Activated CD4-positive, alpha-beta T cell treated with anti-CD3 and anti-CD28 coated beads for 4 hours (primary cell): ENCODE results near the gene CEP131.

ENCODE experiments used
- DNase-seq, 2 donors: peaks; one replicate each; pipeline ENCODE4 v3.0.0-alpha.2; 2020

CEP131 gene

DNA sequence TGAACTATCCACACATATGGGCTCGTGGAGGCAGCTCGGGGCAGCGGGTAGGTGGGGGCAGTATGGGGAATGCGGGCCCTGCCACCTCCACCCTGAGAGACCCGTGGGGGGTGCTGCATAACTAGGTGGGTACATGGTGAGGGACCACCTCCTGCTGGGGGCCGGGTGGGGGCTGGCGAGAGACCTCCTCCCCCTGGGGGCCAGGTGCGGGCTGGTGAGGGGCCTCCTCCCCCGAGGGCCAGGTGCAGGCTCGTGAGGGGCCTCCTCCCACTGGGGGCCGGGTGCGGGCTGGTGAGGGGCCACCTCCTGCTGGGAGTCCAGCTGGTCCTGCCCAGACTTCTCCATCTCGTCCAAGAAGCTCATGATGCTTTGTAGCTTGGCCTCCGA, 25.4 kb downstream of the CEP131 start:
- no peak for DNase-seq

DNA sequence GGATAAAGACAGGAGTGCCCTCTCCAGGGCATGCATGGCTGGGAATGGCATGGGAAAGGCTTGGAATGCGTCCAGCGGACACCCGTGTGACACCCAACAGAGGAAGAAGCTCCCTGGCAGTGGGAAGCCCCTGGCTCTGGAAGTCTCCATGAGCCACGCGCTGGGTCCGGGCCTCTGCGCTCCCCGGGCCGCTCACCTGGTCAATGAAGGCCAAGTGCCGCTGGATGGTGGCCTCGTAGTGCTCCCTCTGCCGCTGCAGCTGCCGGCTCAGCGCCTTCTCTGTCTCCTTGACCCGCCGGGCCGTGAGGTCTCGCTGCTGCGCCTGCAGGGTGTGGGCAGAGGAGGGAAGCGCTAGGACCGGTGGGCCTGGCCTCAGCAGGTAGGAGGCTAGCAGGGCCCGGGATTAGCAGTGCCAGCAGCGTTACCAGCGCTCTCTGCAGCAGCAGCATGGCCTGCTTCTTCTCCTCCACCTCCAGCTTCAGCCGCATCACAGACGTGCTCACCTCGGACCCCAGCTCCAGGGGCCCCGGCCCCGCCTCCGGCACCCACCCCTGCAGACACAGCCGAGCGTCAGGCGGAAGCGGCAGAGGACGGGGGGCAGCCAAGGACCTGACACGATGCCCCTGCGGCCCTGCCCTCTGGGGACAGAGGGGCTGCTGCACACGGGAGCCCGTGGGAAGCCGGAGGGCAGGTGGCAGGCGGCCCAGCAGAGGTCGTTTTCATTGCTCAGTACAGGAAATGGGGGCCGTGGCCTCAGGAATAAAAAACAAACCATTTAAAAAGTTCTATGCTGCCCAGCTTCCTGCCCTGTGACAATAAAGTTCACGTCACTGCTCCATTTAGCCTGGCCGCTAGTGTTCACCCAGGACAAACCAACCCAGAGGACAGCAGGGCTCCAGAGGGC, 26.0 kb downstream of the CEP131 start:
- no peak for DNase-seq

DNA sequence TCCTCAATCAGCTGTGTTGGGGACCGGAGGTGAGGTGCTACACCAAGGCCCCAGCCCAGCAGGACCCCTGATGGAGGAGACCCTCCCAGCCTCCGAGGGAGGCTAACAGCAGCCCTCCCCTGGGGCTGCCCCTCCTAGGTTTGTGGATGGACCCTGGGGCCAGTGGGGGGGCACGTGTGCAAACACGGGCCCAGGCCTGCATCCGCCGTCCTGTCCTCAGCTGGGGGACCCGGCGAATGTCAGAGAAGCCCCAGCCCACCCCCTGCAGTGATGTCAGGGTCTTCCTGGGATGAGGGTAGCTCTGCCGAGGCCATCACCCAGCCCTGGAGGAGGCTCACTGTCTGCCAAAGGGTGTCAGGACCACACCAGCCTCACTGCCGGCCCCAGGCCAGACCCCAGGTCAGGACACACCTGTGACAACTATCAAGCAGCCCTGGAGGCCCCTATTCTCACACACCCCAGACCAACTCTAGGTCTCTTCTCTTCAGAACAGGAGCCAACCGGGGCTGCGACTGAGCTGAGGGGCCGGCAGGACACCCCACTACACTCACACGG, 26.7 kb downstream of the CEP131 start:
- DNase-seq: no peak

DNA sequence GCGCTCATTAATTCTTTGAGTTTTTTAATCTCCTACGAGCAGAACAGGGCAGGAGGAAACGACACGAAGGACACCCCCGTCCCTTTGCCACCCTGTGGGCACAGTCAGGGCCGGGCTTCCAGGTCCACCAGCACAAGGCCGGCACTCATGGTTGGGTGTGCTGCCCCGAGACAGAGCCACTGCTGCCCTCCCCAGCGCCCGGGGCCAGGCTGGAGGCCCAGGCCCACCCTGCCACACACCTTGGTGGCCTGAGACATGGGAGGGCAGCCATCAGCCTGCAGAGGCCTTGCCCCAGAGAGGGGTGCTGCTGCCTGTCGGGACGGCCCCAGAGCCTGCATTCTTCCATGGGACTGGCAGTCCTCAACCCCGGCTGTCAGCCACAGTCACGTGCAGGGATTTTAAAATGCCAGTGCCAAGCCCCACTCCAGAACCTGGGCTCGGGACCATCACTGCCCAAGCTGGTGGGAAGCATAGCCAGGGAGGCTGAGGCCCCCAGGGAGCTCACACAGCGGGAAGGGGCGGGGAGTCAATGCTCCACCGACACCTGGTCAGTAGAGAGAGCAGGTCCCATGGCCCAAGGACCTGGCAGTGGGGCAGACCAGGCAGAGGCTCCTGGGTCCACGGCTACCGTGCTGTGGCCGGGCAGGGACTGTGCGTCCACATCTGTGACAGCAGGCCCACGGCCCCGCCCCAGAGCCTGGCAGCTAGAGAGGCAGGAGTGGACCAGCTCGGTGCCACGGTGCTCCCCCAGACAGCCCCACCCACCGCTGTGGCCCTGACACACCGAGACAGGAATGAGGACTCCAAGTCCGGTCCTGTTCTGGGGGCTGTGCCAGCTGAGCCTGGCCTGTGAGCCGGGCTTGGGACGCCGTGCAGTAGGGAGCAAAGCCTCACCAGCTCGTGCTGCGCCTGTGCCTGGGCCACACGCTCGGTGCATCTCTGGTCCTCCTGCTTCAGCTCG, 27.5 kb downstream of the CEP131 start:
- no peak for DNase-seq

DNA sequence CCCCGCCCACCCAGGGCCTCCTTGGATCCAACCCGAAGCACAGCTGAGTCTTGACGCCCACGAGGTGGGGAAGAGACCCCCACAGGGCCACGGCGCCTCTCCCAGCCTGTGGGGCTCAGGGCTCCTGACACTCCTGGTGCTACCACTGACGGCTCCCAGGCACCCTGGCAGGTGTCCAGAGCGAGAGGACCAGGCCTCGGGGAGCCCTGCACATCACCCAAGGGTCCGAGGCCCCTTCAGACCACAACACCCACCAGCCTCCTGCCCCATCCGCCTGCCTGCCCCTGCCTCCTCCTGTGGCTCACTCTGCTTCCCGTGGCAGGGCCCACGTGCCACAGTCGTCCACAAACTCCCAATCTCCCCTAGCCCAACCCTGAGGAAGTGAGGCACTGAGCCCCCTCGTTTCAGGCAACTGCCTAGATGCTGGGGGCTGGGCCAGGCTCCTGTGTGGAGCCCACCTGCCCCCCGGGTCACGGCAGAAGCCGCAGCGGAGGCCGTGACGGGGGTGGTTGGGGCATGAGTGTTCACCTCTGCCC, 28.5 kb downstream of the CEP131 start:
- DNase-seq: no peak

DNA sequence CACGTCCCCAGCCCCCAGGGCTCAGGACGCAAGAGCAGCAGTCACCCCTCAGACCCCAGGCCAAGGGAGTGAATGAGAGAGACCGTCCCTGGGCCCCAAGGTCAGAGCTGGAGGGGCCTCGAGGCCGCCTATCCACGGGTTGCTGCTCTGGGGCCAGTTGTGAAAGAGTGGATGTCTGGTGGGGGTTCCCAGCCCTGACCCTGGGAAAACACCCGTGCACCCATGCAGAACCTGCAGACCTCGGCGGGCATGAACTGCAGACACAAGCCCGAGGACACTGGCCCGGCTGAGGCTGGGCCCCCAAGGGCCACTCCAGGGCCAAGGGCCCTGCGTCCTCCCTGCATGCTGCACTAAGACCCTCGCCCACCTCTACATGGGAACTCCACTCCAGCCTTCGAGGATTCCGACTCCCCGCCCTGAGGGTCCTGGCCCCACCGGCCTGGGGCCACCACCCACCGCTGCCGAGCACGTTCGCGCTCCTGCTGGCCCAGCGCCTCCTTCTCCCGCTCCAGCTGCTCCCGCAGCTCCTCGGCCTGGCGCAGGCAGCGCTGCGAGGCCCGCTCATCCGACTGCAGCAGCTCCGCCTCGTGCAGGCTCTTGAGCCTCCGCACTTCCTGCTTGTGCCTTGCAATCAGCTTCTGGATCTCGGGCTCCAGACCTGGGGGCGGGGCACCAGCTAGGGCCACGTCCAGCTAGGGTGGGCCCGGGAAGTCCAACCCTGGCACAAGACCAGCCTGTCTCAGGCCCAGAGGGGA, 29.1 kb downstream of the CEP131 start:
- no peak for DNase-seq

DNA sequence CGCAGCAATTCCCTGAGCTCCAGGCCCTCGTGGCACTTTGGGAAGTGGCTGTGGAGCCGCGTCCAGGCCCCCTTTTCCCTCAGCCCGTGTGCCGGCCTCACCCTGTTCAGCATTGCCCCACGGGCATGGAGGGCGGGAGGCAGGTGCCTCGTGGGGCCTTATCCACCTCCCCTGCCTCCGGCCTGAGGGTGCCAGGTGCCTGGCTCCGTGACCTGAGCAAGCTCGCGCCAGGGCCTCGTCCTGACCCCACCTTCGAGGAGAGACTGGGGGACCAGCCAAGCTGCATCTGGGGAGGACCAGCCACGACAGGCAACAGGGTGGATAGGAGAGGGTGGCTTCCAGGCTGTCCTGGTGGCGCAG, 29.7 kb downstream of the CEP131 start:
- no peak for DNase-seq

DNA sequence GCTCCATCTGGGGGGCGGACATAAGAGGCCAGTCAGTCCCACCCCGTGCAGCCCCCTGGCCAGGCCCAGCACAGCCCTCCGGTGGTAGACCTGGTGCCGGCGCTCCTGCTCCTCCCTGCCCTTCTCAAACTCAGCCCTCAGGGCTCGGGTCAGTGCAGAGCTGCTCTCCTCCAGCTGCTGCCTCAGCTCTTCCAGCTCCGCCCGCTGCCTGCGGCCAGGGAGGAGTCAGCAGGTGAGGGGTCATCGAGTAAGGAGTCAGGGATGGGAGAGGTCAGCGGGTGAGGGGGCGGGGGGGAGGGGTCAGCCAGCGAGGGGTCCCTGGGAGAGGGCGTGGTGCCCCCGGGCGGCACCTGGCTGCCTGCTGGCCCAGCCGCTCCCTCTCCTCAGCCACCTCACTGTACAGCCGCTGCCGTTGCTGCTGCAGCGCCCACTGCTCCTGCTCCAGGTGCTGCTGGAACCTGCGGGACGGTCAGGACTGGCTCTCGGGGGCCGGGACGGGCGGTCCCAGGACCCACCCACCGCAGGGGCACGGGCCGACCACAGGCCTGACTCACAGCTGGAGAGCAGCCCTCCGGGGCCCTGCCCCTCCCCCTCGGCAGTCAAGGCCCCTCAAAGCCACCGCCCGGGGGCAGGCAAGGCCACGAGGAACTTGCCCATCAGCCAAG, 30.2 kb downstream of the CEP131 start:
- no peak for DNase-seq

DNA sequence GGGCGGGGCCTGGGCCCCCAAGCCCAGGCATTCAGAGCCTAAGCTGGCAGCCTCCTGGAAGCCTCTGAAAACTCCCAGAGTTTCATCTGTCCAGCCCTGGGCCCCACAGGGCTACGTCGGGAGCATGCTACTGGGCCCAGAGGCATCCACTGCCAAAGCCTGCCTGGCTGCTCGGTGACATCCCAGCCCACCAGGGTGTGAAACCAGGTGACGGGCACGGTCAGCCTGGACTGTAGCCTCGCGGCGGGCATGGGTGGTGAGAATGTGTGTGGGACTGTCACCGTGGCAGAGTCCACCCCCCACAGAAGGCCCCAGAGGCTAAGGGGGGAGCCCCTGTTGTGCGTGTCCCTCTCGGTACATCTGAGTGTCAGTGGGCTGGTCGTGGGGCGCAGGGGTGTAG, 31.1 kb downstream of the CEP131 start:
- DNase-seq: no peak

DNA sequence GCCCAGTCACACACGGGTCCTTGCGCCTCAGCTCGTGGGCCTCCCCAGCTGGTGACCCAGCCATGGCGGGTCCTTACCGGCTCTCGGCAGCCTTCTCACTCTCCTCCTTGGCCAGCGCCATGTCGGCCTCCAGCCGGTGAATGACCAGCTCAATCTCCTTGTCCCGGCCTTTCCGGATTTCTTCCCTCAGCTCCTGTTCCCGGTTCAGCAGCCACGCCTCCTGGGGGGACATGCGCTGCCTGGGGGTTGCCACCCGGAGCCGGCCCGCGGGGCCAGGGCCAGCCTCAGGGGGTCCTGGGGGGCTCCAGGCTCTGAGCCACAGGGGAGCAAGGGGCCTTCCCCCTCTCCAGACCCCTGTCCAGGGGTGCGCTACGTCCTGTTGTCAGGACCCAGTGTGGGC, 31.6 kb downstream of the CEP131 start:
- DNase-seq: no peak

DNA sequence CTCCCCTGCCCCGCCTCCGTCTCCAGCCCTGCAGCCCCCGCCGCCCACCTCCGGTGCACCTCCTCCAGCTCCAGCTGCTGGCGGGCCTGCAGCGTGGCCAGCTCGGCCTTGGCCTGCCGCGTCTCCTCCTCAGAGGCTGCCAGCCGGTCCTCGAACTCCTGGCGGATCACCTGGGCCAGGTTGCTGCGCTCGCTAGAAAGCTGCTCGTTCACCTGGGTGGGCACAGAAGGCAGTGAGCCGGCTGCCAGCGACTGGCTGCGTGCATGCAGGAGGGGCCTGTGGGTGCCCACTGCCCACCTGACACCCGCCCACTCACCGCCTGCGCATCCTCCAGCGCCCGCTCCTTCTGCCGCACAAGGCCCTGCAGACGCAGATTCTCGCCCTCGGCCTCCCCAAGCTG, 32.2 kb downstream of the CEP131 start:
- DNase-seq: no peak

DNA sequence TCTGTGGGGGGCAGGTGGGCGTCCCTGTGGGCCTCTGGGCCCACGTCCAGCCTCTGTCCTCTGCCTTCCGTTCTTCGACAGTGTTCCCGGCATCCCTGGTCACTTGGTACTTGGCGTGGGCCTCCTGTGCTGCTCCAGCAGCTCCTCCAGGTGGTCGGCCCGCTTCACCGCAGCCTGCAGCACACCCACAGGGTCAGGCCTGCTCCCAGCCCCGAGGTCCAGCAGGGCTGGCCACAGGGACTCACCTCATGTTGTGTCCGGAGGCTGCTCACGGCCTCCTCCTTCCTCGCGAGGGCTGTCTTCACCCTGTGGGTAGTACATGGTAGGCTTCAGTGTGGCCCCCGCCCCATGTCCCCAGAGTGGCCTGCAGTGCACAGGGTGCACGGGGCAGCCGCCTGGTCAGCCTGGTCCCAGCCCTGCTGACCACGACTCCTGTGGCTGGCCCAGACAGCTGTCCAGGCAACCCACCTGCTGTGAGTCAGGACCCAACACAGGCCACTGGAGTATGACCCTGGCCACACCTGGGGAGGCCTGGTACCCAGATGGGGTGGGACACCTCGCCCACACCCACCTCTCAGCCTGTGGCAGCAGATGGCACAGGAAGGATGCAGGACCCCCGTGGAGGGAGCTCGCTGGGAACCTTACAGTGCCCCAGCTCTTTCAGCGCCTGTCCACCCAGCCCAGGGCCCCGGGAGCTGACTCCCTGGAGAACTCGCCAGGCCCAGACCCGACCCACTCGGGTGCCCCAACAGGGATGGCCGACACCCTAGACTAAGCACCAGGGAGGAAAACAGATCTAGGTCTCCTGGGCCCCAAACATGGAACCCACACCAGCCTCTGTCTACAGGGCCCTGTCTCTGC, 32.9 kb downstream of the CEP131 start:
- no peak for DNase-seq

DNA sequence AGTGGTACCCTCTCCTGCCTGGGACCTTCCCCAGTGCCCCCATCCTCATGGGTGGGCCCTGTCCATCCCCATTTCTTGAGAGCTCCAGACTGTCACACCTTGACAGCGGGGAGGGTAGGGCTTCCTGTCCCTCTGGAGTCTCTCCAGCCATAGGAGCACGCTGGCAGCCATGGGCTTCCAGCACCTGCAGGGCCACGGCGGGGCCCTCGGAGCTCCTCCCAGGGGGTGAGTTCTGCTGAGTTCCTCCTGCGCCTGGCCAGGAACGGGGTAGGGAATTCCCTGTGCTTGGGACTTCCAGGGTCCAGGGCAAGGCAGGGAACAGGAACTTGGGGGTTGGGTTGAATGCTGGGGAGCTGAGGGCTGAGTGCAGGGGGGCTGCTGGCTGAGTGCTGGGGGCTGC, 33.7 kb downstream of the CEP131 start:
- DNase-seq: no peak

DNA sequence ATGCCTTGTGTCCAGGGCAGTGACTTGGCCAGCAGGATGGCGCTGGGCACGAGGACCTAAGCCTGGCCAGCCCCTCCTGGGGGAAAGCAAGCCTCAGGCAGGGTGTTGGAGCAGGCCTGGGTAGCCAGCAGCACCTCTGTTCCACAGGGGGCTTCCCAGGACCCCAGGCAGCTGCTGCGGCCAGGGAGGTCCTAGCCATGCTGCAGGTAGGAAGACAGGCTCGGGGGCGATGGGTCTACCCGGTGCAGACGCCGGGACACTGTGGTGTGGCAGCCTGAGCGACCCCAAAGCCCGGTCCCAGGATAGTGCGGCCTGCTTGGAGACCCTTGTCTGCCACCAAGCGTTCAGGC, 34.3 kb downstream of the CEP131 start:
- DNase-seq: no peak

DNA sequence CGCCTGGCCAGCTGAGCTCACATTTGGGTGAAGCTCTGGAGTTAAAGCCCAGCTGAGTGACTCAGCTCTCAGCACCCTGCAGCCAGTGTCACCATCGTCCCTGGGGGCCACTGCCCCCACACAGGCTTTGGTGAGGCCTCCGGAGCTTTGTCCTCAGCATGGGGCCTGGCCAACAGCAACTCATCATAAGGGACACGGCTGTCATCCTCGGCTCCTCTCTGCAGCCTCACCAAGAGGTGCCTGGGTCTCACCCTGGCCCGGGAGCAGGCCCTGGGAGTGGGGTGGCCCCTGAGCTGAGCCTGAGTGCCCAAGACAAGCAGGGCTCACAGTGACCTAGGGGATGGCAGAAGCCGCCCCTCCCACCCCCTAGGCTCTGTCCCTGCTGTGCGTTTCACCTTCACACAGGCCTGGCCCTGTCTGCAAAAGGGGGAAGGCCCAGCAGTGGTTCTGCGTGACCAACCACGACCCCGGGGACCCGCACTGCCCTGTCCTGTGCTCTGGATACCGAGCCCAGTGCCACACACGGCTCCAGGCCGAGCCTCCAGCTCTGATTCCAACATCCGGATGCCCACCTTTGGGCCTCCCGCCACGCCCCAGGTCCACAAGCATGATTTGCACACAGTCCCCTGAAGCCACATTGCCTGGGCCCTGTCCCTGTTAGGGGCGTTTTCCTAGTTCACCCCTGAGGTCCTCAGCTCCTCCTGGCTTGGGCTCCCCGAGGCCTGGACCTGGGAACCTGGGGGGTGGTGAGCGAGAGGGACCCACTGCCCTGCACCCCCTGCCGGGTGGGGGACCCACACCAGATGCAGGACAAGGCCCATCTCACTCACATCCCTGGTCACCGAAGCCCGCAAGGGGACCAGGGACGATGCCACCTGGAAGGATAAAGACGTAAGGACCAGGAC, 34.9 kb downstream of the CEP131 start:
- DNase-seq: no peak

DNA sequence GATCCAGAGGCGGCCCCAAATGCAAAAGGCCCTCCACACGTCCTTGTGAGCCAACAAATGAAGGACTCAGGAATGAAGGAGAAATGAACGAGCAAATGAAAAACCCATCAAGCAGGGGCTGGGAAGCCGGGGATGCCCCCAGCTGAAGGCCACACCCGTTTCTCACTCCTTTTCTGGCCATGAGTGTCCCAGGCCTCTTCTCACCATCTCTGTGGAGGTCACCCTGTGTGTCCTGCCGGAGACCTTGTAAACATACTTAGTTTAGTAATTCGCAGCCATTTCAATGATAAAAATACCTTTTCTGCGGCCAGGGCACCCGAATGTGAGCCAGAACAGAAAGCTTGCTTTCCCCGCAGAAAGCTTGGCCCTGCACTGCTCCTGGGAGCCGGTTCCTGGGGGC, 35.6 kb downstream of the CEP131 start:
- DNase-seq: no peak

DNA sequence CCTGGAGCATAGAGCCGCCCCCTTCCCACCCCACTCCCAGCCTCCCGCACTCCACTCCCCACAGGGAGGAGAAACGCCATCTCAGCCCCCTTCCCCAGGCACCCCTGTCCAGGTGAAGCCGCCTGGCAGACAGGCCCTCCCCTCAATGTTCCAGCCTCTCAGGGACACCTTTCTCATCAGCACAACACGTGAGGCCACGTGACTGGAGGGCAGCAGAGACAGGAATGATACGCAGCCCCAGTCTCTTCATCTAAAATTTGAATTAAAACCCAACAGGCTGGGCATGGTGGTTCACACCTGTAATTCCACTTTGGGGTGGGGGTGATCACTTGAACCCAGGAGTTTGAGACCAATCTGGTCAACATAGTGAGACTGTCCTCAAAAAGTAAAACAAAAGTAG, 36.6 kb downstream of the CEP131 start:
- DNase-seq: no peak

DNA sequence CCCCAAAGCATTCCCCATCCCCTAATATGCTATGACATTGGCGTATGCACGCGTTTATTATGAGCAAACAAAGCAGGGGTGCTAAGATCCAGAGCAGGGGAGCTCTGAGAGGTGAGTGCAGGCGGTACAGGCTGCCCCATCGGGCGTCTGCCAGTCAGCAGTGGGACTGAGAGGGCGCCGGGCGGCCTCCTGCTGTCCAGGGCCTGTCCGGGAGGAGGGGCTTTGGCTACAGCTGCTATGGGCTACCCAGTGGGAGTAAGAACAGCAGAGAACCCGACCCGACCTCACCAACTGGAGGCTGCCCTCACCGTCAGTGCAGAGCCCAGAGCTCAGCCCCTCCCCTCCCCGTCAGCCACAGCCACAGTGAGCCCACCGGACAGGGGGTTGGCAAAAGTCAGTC, 38.2 kb downstream of the CEP131 start:
- DNase-seq: no peak

DNA sequence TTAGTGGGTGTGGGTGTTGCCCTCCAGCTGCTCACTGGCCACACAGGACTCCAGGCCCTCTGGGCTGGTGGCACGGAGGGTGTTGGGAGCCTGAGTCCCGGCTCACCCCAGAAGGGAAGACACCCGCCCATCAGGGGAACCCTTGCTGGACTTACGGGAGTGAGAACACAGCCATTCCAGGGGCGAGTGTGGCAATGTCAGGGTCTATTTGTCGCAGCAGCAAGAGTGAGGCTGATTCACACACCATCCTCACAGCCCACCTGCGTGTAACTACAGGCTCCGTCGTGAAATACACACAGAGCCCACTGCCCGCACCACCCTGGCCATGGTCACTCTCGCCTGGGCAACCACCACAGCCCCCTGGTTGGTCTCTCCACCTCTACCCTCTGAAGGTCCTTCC, 39.0 kb downstream of the CEP131 start:
- no peak for DNase-seq

DNA sequence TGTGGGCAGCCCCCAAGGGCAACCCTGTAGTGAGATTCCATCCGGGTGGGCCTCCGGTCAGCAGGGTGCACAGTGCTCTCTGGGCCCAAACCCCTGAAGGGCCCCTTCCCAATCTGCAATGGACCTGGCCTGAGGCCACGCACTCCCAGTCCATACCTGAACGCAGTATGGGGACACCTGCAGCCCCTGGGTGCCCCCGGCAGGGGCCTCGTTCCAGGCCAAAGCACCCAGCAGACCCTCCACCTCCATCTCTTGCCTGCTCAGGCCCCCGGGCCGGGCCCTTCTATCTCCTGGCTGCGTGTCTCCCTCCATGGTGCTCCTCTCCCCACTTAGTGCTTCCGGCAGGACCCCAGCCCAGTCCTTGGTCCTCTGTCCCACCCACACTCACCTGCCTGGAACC, 39.4 kb downstream of the CEP131 start:
- no peak for DNase-seq
